ENCODE data around the gene AMY2B.

DNA sequence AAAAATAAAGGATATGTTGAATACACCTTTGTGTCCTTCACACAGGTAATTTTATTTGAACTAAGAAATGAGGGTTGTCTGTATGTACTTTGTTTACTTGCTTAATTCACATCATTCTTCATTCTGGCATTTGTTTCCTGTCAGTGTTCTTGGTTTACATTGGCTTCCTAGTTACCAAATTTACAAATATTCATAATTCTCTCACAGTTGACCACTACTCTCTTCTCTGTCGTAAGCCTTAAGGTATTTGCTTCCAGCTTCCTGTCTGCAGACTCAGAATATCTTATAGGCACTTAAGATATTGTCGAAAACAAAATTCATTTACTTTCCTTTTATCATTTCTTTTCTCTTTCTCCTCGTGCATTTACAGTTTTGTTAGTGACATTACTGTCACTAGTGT is 30.0 kb upstream of the AMY2B start:
- TF ChIP-seq, protein P1, sequence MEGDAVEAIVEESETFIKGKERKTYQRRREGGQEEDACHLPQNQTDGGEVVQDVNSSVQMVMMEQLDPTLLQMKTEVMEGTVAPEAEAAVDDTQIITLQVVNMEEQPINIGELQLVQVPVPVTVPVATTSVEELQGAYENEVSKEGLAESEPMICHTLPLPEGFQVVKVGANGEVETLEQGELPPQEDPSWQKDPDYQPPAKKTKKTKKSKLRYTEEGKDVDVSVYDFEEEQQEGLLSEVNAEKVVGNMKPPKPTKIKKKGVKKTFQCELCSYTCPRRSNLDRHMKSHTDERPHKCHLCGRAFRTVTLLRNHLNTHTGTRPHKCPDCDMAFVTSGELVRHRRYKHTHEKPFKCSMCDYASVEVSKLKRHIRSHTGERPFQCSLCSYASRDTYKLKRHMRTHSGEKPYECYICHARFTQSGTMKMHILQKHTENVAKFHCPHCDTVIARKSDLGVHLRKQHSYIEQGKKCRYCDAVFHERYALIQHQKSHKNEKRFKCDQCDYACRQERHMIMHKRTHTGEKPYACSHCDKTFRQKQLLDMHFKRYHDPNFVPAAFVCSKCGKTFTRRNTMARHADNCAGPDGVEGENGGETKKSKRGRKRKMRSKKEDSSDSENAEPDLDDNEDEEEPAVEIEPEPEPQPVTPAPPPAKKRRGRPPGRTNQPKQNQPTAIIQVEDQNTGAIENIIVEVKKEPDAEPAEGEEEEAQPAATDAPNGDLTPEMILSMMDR (conservative IDR thresholded peaks at IDR 0.05) = no peak
- no peak for TF ChIP-seq EZH2 (IDR thresholded peaks at IDR 0.05; ENCODE audit: low read depth)

All from PC-9 (cell line).